RWPE1 (cell line): ENCODE data around the gene EEA1.

ENCODE experiments used
- CTCF ChIA-PET: fragments of 350-600 bp; sonication (Branson Sonifier 250); formaldehyde crosslinking; extraction: SDS; loops from one replicate; lab custom pipeline; 2021; lab: Yijun Ruan, JAX
- POLR2A ChIA-PET: fragments of 400-600 bp; formaldehyde crosslinking; extraction: SDS; loops from one replicate; lab custom pipeline; 2020; ENCODE audit warnings: antibody characterized with exemption; ENCODE audit not compliant: low non-redundant PET; lab: Yijun Ruan, JAX
- DNase-seq: peaks from one replicate; pipeline ENCODE4 v3.0.0; 2012; ENCODE audit warnings: low spot score
- H3K27ac ChIP-seq: fragments of 450-650 bp; 2 replicates; pipeline ENCODE4 v1.5.1; 2017
- TF ChIP-seq, protein P1 (sequence below): fragments of 450-650 bp; conservative IDR thresholded peaks from 2 replicates; pipeline ENCODE4 v1.5.1; 2017; ENCODE audit warnings: low read depth, mild to moderate bottlenecking

EEA1 gene

GRCh38 chr12:92863251-92863650, 65.8 kb downstream of the EEA1 start:
- ChIA-PET POLR2A (no interaction called here), CTCF (no interaction called here)
- H3K27ac ChIP-seq, result no peak overlapping the region
- no peak for DNase-seq
- TF ChIP-seq, protein P1, sequence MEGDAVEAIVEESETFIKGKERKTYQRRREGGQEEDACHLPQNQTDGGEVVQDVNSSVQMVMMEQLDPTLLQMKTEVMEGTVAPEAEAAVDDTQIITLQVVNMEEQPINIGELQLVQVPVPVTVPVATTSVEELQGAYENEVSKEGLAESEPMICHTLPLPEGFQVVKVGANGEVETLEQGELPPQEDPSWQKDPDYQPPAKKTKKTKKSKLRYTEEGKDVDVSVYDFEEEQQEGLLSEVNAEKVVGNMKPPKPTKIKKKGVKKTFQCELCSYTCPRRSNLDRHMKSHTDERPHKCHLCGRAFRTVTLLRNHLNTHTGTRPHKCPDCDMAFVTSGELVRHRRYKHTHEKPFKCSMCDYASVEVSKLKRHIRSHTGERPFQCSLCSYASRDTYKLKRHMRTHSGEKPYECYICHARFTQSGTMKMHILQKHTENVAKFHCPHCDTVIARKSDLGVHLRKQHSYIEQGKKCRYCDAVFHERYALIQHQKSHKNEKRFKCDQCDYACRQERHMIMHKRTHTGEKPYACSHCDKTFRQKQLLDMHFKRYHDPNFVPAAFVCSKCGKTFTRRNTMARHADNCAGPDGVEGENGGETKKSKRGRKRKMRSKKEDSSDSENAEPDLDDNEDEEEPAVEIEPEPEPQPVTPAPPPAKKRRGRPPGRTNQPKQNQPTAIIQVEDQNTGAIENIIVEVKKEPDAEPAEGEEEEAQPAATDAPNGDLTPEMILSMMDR, result no peak

- CTCF ChIA-PET, result interaction anchor here (0.7 kb wide), 1 partner anchor 36 kb away, joined by 3 read pairs; no protein-coding TSS in a partner anchor
- POLR2A ChIA-PET, result no interaction called here
- DNase-seq, result no peak
- no peak overlapping the region for H3K27ac ChIP-seq
- TF ChIP-seq, protein P1, result no peak
Observed at GRCh38 chr12:92861381-92861780, 67.7 kb downstream of the EEA1 start.

GRCh38 chr12:92860521-92860920, 68.6 kb downstream of the EEA1 start:
- CTCF ChIA-PET, result no interaction called here
- POLR2A ChIA-PET, result no interaction called here
- DNase-seq, result no peak
- TF ChIP-seq, protein P1, result no peak
- H3K27ac ChIP-seq, result no peak overlapping the region

- TF ChIP-seq, protein P1, result no peak
- ChIA-PET POLR2A (no interaction called here), CTCF (interaction anchor here (0.6 to 0.7 kb wide), 2 partner anchors 27 to 685 kb away, joined by 3 to 4 read pairs; no protein-coding TSS in a partner anchor)
- H3K27ac ChIP-seq, result no peak overlapping the region
- DNase-seq, result no peak
Observed at GRCh38 chr12:92859650-92860386, 69.3 kb downstream of the EEA1 start.

GRCh38 chr12:92857818-92858217, 71.3 kb downstream of the EEA1 start:
- H3K27ac ChIP-seq, result no peak overlapping the region
- DNase-seq, result no peak
- ChIA-PET CTCF (no interaction called here), POLR2A (no interaction called here)
- TF ChIP-seq, protein P1, result no peak

- TF ChIP-seq, protein P1, result no peak
- POLR2A ChIA-PET, result no interaction called here
- no peak for DNase-seq
- CTCF ChIA-PET, result no interaction called here
- no peak overlapping the region for H3K27ac ChIP-seq
Observed at GRCh38 chr12:92854344-92854743, 74.8 kb downstream of the EEA1 start.
